HG03196 (cell line): ENCODE measurements around the gene JAK3.
A peak's percentile ranks its signal among the peaks of the same experiment; 100 is the strongest.

ENCODE experiments used
- ATAC-seq: cut with Tn5 transposase; IDR thresholded peaks from one replicate; pipeline ENCODE4 v1.9.1; 2021; ENCODE audit not compliant: unreplicated experiment

Gene JAK3

GRCh38 chr19:17866312-17866963 is 18.7 kb upstream of the JAK3 start:
- ATAC-seq = no peak

GRCh38 chr19:17865364-17866311 is 17.9 kb upstream of the JAK3 start:
- ATAC-seq = no peak

GRCh38 chr19:17863520-17864182 is 15.9 kb upstream of the JAK3 start:
- no peak for ATAC-seq

GRCh38 chr19:17862711-17863519 is 15.1 kb upstream of the JAK3 start:
- no peak for ATAC-seq

- ATAC-seq = no peak
Observed at GRCh38 chr19:17861542-17862402, 14.0 kb upstream of the JAK3 start.

- no peak for ATAC-seq
Observed at GRCh38 chr19:17860993-17861360, 13.2 kb upstream of the JAK3 start.

GRCh38 chr19:17860331-17860992 is 12.7 kb upstream of the JAK3 start:
- no peak for ATAC-seq

GRCh38 chr19:17859533-17860330 is 11.9 kb upstream of the JAK3 start, which contains the start of gene RPL18A:
RPL18A (plus strand) TSS chr19:17859910; CDS start chr19:17859957, 47 bp downstream.
- ATAC-seq = peak; percentile 89

- ATAC-seq = no peak
Observed at GRCh38 chr19:17855280-17856152, 7.7 kb upstream of the JAK3 start.

- no peak for ATAC-seq
Observed at GRCh38 chr19:17854061-17854460, 6.3 kb upstream of the JAK3 start.

GRCh38 chr19:17848595-17849292 is 962 bp upstream of the JAK3 start:
- no peak for ATAC-seq

GRCh38 chr19:17846146-17846545 is 1.6 kb downstream of the JAK3 start:
- ATAC-seq = no peak

GRCh38 chr19:17843908-17844490 is 3.8 kb downstream of the JAK3 start:
- no peak for ATAC-seq

GRCh38 chr19:17843292-17843827 is 4.4 kb downstream of the JAK3 start:
- ATAC-seq = no peak

GRCh38 chr19:17842663-17843291 is 5.0 kb downstream of the JAK3 start:
- no peak for ATAC-seq
